Upper lobe of left lung (tissue), 6 donors: ENCODE measurements around the gene AKAP3. TPM values are rescaled to one million over a fixed set of nuclear protein-coding genes. Genes with fewer than 3 reads are reported as not detected.

Source experiments
- ATAC-seq, 2 donors: fragments of 200-7000 bp; cut with Tn5 transposase; one replicate each; pipeline ENCODE4 v1.9.1; 2022; ENCODE audit warnings: mild to moderate bottlenecking in 2 of 2, moderate library complexity in 2 of 2; ENCODE audit not compliant: low FRiP score in 2 of 2
- DNase-seq, 2 donors: peaks; one replicate each; pipeline ENCODE4 v3.0.0-alpha.2; 2019 to 2020
- H3K27ac ChIP-seq, 4 donors: fragments of 200-600 bp; sonication (generic); one replicate each; pipeline ENCODE4 v1.5.1; 2016 to 2019
- H3K27me3 ChIP-seq, 4 donors: fragments of 200-600 bp; sonication (generic); one replicate each; pipeline ENCODE4 v1.5.1; 2017 to 2019
- H3K36me3 ChIP-seq, 4 donors: fragments of 200-600 bp; sonication (generic); one replicate each; pipeline ENCODE4 v1.5.1; 2016 to 2019
- H3K4me1 ChIP-seq, 4 donors: fragments of 200-600 bp; sonication (generic); one replicate each; pipeline ENCODE4 v1.5.1; 2018 to 2019
- H3K4me3 ChIP-seq, 4 donors: fragments of 200-600 bp; sonication (generic); one replicate each; pipeline ENCODE4 v1.5.1; 2017 to 2019; ENCODE audit warnings: mild to moderate bottlenecking in 2 of 4, moderate library complexity in 1 of 4
- H3K9me3 ChIP-seq, 4 donors: fragments of 200-600 bp; sonication (generic); one replicate each; pipeline ENCODE4 v1.5.1; 2018 to 2019
- EP300 ChIP-seq, 4 donors: sonication (generic); formaldehyde crosslinking; IDR thresholded peaks; one replicate each; pipeline ENCODE4 v1.5.1; 2017; ENCODE audit warnings: antibody characterized with exemption in 4 of 4, control low read depth in 2 of 4
- POLR2A ChIP-seq, 4 donors: fragments of 450-650 bp; IDR thresholded peaks; one replicate each; pipeline ENCODE4 v1.5.1; 2016 to 2017; ENCODE audit warnings: antibody characterized with exemption in 4 of 4, mild to moderate bottlenecking in 2 of 4
- POLR2AphosphoS5 ChIP-seq, 2 donors: sonication (generic); formaldehyde crosslinking; IDR thresholded peaks; one replicate each; pipeline ENCODE4 v1.5.1; 2017; ENCODE audit warnings: antibody characterized with exemption in 2 of 2
- WGBS, 2 donors: methylation state at CpG; one replicate each; pipeline ENCODE4 v1.1.5; 2017 to 2018; 5-methylcytosine and 5-hydroxymethylcytosine counted together
- total RNA-seq, 6 donors: library from RNA; depleted of rRNA in 4 of 6; stranded (reverse); fragments of >200 nt in 4 of 6; gene quantifications; one replicate each; pipeline versions ENCODE4 v1.1.0 to v1.2.1, GENCODE V29; 2016 to 2021
- TF ChIP-seq, protein P1 (sequence below), 6 experiments: fragments of 450-650 bp in 4 of 6; fragments of 200-600 bp in 2 of 6; sonication (generic) in 2 of 6; IDR thresholded peaks; one replicate each; pipeline ENCODE4 v1.5.1; 2016 to 2019; ENCODE audit warnings: antibody characterized with exemption in 6 of 6
- donor health status: DM: no; HTN: no; CAD: no; lungs with moderate emphysema.
- donor health status: DM: no; HTN: yes; CAD: no; lungs with severe emphysema.

Gene AKAP3
- total RNA-seq: 1 to 10 TPM in 4 of 6 donors, under 1 TPM in 1, not detected in 1; 0.57 to 5.2 (median 1.8) TPM

- ATAC-seq: peak; percentile 94 to 99
- DNase-seq: peak; percentile 68 to 77
- peak within 1 kb of the TSS; percentile 86 to 93 (median 89) for H3K27ac ChIP-seq
- no peaks in the 10 kb centered on the region for H3K27me3 ChIP-seq
- WGBS, 2 donors: 0 to 1% methylated on average over 30 to 39 of the region's 39 CpGs
- H3K4me1 ChIP-seq: peaks cover 15 to 38% (median 23%) of the 10 kb centered on the region in 4 donors
- H3K9me3 ChIP-seq: no peaks in the 10 kb centered on the region
- TF ChIP-seq POLR2AphosphoS5 (IDR thresholded peaks at IDR 0.05) (peak in 1 of 2 donors; percentile 94), POLR2A (IDR thresholded peaks at IDR 0.05) (peak; percentile 27 to 69 (median 39)), EP300 (IDR thresholded peaks at IDR 0.05) (peak in 1 of 4 donors; percentile 47)
- TF ChIP-seq, protein P1, sequence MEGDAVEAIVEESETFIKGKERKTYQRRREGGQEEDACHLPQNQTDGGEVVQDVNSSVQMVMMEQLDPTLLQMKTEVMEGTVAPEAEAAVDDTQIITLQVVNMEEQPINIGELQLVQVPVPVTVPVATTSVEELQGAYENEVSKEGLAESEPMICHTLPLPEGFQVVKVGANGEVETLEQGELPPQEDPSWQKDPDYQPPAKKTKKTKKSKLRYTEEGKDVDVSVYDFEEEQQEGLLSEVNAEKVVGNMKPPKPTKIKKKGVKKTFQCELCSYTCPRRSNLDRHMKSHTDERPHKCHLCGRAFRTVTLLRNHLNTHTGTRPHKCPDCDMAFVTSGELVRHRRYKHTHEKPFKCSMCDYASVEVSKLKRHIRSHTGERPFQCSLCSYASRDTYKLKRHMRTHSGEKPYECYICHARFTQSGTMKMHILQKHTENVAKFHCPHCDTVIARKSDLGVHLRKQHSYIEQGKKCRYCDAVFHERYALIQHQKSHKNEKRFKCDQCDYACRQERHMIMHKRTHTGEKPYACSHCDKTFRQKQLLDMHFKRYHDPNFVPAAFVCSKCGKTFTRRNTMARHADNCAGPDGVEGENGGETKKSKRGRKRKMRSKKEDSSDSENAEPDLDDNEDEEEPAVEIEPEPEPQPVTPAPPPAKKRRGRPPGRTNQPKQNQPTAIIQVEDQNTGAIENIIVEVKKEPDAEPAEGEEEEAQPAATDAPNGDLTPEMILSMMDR (IDR thresholded peaks at IDR 0.05): no peak
- peak within 1 kb of the TSS; percentile 50 to 89 (median 62) for H3K4me3 ChIP-seq
- no peaks in the 10 kb centered on the region for H3K36me3 ChIP-seq
Measured at GRCh38 chr12:4648501-4649357, at the start of gene AKAP3, which contains the start of gene NDUFA9. Gene AKAP3 (minus strand): TSS chr12:4649051. CDS start chr12:4638196, 10,855 bp downstream. Gene NDUFA9 (plus strand): TSS chr12:4649114. CDS start chr12:4649127, 13 bp downstream.

DNA sequence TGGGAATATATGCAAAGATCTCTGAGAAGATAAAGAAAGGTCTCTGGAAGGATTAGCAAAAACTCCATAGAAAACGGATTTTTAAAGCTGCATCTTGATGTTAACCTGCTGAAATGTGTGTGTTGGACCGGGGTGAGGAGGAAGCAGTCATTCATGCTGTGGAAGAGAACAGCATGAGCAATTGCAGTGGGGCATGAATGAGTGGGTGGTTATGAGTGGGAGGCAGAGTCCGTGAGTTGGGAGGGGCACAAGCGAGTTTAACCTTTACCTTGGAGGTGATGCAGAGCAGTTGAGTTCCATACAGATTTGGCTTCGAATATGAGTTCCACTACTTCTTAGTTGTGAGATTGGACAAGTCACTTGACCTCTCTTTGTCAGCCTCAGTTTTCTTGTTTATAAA, 41.9 kb upstream of the AKAP3 start:
- TF ChIP-seq, protein P1 (IDR thresholded peaks at IDR 0.05): no peak
- TF ChIP-seq EP300 (IDR thresholded peaks at IDR 0.05) (no peak), POLR2AphosphoS5 (IDR thresholded peaks at IDR 0.05) (no peak), POLR2A (IDR thresholded peaks at IDR 0.05) (no peak)
- Histone ChIP-seq H3K36me3 (peaks cover 7 to 45% (median 24%) of the 10 kb centered on the region in 4 donors), H3K27me3 (no peaks in the 10 kb centered on the region), H3K9me3 (no peaks in the 10 kb centered on the region), H3K4me1 (no peaks in the 10 kb centered on the region), H3K27ac (no peak overlapping the region), H3K4me3 (no peak overlapping the region)
- WGBS, 2 donors: 93 to 96% methylated on average over 5 of the region's 5 CpGs
- ATAC-seq: no peak
- DNase-seq: no peak

DNA sequence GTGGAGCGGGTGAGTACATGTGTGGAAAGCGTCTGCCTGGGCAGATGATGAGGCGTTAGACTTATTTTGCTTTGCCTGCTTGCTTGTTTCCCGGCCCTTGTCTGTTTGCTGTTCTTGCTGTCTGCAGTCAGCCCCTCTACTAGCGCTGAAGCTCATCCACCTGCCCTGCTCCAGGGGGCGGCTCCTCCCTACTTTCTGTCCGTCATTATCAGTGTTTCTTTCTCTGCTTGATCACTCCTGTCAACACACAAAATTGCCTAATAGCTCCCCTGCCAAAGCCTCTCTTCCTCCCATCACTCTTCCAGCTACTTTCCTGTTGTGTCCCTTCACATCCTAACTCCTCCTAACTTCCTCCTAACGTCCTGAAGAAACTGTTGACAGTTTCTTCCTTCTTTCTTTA, 36.5 kb upstream of the AKAP3 start:
- H3K9me3 ChIP-seq: no peaks in the 10 kb centered on the region
- no peaks in the 10 kb centered on the region for H3K27me3 ChIP-seq
- H3K4me3 ChIP-seq: no peak overlapping the region
- peaks cover 23 to 76% (median 56%) of the 10 kb centered on the region in 4 donors for H3K36me3 ChIP-seq
- H3K4me1 ChIP-seq: no peaks in the 10 kb centered on the region
- no peak for TF ChIP-seq EP300 (IDR thresholded peaks at IDR 0.05)
- TF ChIP-seq POLR2A (IDR thresholded peaks at IDR 0.05): no peak
- TF ChIP-seq POLR2AphosphoS5 (IDR thresholded peaks at IDR 0.05): no peak
- TF ChIP-seq, protein P1 (IDR thresholded peaks at IDR 0.05): no peak
- DNase-seq (no peak), ATAC-seq (no peak)
- WGBS, 2 donors: 87 to 91% methylated on average over 8 of the region's 8 CpGs
- H3K27ac ChIP-seq: no peak overlapping the region

DNA sequence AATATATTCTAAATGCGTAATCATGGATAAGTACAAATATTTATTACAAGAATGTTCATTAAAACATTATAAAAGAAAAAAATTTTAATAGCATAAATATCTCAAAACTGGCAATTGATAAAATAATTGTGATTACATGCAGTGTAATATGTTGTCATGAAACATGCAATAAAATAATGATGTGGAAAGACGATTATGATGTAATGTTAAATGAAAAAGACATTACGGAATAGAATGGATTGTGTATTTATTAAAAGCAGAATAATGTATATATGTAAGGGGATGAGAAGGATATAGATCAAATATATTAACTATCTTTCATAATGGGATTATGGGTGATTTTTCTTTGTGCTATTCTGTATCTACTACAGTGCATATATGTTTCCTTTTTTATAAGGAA, 32.9 kb upstream of the AKAP3 start:
- Histone ChIP-seq H3K4me1 (no peaks in the 10 kb centered on the region), H3K36me3 (peaks cover 19 to 51% (median 40%) of the 10 kb centered on the region in 4 donors), H3K27ac (no peak overlapping the region), H3K4me3 (no peak overlapping the region), H3K27me3 (no peaks in the 10 kb centered on the region), H3K9me3 (no peaks in the 10 kb centered on the region)
- ATAC-seq (no peak), DNase-seq (no peak)
- TF ChIP-seq POLR2AphosphoS5 (IDR thresholded peaks at IDR 0.05): no peak
- no peak for TF ChIP-seq POLR2A (IDR thresholded peaks at IDR 0.05)
- no peak for TF ChIP-seq EP300 (IDR thresholded peaks at IDR 0.05)
- WGBS, 2 donors: 65 to 80% methylated on average over 3 of the region's 3 CpGs

DNA sequence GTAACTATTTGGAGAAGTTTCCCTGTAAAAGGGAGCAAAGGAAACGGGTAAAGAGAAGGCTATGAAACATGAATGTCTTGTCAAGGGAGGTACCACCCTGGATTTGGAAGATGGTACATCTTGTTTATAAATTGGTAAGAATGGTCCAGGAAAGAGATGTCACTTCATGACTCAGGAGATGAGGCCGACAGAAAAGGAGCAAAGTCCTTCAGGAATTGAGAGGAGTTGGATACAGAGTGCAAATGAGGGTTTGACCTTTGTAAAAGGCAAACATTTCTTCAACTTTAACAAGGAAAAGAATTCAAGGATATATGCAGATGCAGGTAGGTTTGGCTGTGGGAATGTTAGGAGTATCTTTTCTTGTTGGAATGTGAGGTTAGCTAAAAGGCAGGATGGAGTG, 30.9 kb upstream of the AKAP3 start:
- H3K36me3 ChIP-seq: peaks cover 14 to 31% (median 22%) of the 10 kb centered on the region in 4 donors
- no peak overlapping the region for H3K27ac ChIP-seq
- no peaks in the 10 kb centered on the region for H3K27me3 ChIP-seq
- no peak overlapping the region for H3K4me3 ChIP-seq
- H3K9me3 ChIP-seq: no peaks in the 10 kb centered on the region
- TF ChIP-seq, protein P1 (IDR thresholded peaks at IDR 0.05): no peak
- TF ChIP-seq EP300 (IDR thresholded peaks at IDR 0.05): no peak
- no peak for TF ChIP-seq POLR2A (IDR thresholded peaks at IDR 0.05)
- TF ChIP-seq POLR2AphosphoS5 (IDR thresholded peaks at IDR 0.05): no peak
- DNase-seq: no peak
- H3K4me1 ChIP-seq: no peaks in the 10 kb centered on the region
- ATAC-seq: no peak
- WGBS, 2 donors: 86 to 95% methylated on average over 2 of the region's 2 CpGs
